GM19023 (cell line): ENCODE results near the gene INTS6L.
"Not testable (repeated sequence)": the region's sequence is repeated elsewhere in the genome, so short reads cannot be mapped to it uniquely, and the experiment has no call there.

Experiments
- ATAC-seq: cut with Tn5 transposase; IDR thresholded peaks from one replicate; pipeline ENCODE4 v1.9.1; 2021; ENCODE audit warnings: mild to moderate bottlenecking, moderate library complexity; ENCODE audit not compliant: unreplicated experiment

Gene INTS6L

GRCh38 chrX:135595543-135595942, 75.1 kb downstream of the INTS6L start:
- no peak for ATAC-seq

- no peak for ATAC-seq
Measured at GRCh38 chrX:135596495-135596894, 76.0 kb downstream of the INTS6L start.

GRCh38 chrX:135605906-135606305, 85.4 kb downstream of the INTS6L start:
- no peak for ATAC-seq

DNA sequence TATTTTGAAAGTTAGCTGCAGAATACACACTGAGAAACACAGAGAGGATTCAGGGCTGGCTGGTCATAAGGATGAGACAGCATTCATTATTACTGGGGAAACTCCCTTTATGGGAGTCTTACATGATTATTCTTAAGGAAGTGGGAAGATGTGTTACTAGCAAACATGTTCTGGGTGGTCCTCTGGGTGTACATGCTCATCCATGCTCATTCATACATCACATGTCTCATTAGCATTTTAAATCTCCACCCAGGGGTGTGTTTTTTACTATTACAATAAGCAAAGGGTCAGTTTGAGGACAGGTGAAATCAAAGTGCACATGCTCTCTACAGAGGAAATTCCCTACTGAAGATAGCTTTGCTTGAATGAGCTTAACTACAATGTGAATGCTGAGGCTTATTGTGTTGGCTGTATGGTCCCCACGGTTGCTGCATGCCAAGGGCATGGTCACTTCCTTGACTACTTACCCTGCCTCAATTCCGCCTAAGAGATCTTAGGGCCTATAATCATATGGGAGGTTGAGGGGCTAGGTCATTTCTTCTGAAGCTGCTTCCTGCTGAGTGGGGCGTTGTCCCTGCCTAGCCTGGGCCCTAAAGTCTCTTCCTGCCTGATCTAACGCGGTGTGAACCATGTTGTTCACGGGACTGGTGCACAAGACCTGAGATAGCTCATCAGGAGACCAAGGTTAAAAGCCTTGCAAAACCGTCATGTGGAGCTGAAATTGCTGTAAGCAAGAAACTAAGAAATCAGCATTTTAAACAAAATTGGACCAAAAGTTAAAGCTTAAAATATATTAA, 104.1 kb downstream of the INTS6L start:
- not testable (repeated sequence) for ATAC-seq

- no peak for ATAC-seq
Measured at GRCh38 chrX:135625995-135626394, 105.5 kb downstream of the INTS6L start.

DNA sequence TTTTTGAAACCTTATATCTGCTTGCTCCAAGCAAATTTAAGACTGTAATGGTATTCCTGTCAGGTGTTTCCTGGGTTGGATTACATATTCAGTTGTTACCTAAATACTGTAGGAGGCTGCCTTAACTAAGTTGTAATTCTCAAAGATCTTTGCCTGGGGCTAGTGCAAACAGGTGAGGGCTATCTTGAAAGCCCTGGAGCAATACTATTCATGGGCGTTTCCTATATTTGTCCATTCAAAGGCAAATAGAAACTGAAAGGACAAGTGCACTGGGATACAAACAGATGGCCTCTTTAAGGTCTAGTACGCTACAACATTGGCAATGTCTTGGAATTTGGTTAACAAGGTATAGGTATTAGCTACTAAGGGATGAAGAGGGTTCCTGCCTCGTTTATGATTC, 108.9 kb downstream of the INTS6L start:
- no peak for ATAC-seq
